GM06990 (cell line): ENCODE data around the gene PEX14.

Source experiments
- DNase-seq: peaks from one replicate; pipeline ENCODE4 v3.0.0-alpha.2; 2011; ENCODE audit not compliant: insufficient read length; ENCODE audit errors: extremely low read depth
- H3K27me3 ChIP-seq: replicated peaks from 2 replicates; pipeline ENCODE4 v1.6.0; 2011; ENCODE audit warnings: low read length; ENCODE audit not compliant: control insufficient read depth, insufficient read depth
- H3K36me3 ChIP-seq: 2 replicates; pipeline ENCODE4 v1.5.1; 2011; ENCODE audit warnings: low read length; ENCODE audit not compliant: control insufficient read depth, insufficient read depth
- H3K4me3 ChIP-seq: replicated peaks from 2 replicates; pipeline ENCODE4 v1.5.1; 2011; ENCODE audit warnings: low read depth, mild to moderate bottlenecking, control low read depth, low read length
- CTCF ChIP-seq: IDR thresholded peaks from 2 replicates; pipeline ENCODE4 v1.5.1; 2011; ENCODE audit warnings: low read length, control low read depth, mild to moderate bottlenecking, inconsistent platforms; ENCODE audit not compliant: insufficient read depth, poor library complexity, severe bottlenecking

PEX14 gene

GRCh38 chr1:10649517-10650201 lies 174.9 kb downstream of the PEX14 start:
- Histone ChIP-seq H3K36me3 (no peaks in the 10 kb centered on the region; the same call in 1 of the 2 replicates), H3K27me3 (no peaks in the 10 kb centered on the region), H3K4me3 (no peak overlapping the region)
- no peak for DNase-seq
- TF ChIP-seq CTCF: no peak

- Histone ChIP-seq H3K27me3 (no peaks in the 10 kb centered on the region), H3K4me3 (no peak overlapping the region), H3K36me3 (no peaks in the 10 kb centered on the region; the same call in 1 of the 2 replicates)
- DNase-seq: no peak
- no peak for TF ChIP-seq CTCF
Measured at GRCh38 chr1:10650556-10651388, 176.0 kb downstream of the PEX14 start.

DNA sequence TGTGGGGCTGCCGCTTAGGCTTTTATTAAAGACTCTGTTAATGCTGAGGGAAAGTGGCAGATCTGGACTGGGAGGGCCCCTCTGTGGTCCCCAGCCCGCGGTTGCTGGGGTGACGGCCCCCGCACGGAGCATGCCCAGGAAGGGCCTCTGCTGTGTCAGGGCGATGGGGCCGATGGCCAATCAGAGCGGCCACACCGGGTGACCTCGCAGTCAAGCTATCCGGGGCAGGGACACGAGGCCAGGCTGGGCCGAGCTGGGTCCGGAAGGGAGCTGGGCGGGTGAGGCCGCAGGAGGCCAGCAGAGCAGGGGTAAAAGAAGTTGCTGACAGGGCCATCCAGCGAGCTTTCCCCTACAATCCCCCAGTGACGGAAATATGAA lies 176.6 kb downstream of the PEX14 start:
- TF ChIP-seq CTCF: no peak
- Histone ChIP-seq H3K27me3 (no peaks in the 10 kb centered on the region), H3K4me3 (no peak overlapping the region), H3K36me3 (no peaks in the 10 kb centered on the region; the same call in 1 of the 2 replicates)
- no peak for DNase-seq

DNA sequence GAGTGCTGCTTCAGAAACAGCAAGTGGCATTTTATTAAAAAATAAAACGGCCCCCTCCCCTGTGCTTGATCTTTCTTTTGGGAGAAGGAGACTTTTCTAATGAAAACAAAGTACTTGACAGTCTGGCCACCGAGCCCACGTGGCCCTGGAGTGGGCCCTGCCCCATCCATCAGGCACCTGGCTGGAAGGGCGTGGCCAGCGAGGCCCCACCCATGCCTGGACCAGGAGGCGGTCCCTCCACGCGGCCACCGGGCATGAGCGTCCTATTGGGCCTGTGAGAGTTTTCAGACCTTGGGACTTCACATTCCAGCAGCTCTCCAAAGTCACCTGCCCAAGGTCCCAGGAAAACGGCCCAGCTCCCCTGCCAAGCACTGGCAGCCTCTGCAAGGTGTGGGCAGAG lies 177.0 kb downstream of the PEX14 start:
- no peak for DNase-seq
- Histone ChIP-seq H3K4me3 (no peak overlapping the region), H3K27me3 (no peaks in the 10 kb centered on the region), H3K36me3 (no peaks in the 10 kb centered on the region; the same call in 1 of the 2 replicates)
- no peak for TF ChIP-seq CTCF

DNA sequence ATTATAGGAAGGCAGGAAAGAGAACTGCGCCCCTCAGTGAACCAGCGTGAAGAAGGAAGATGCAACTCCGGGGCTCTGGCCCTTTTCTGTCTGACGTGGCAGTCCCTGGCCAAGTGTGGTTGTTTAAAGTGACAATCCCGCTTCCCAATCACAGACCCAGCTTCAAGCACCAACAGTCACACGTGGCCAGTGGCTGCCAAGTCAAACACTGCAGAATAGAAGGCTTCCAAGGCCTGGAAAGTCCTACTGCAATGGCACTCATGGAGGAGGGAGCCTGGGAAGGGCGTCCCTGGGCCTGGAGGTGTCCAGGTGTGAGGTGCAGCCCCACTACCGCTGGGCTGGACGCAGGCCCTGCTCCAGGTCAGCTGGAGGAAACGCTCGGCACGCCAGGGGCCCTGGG lies 177.9 kb downstream of the PEX14 start:
- TF ChIP-seq CTCF: no peak
- no peak overlapping the region for H3K4me3 ChIP-seq
- DNase-seq: no peak
- no peaks in the 10 kb centered on the region for H3K27me3 ChIP-seq
- H3K36me3 ChIP-seq: no peaks in the 10 kb centered on the region; the same call in 1 of the 2 replicates
